H9 (cell line): Measurements from ENCODE around the gene RPL7L1. TPM values are rescaled to one million over a fixed set of nuclear protein-coding genes. Genes with fewer than 3 reads are reported as not detected.

ENCODE experiments used
- DNase-seq: peaks from one replicate; pipeline ENCODE4 v3.0.0-alpha.2; 2017
- H2AFZ ChIP-seq: one replicate; pipeline ENCODE4 v1.6.1; 2013; ENCODE audit warnings: mild to moderate bottlenecking, low read length, control low read depth, moderate library complexity
- H2AK5ac ChIP-seq: 2 replicates; pipeline ENCODE4 v1.6.1; 2013; ENCODE audit warnings: low read length, control low read depth, mixed read lengths; ENCODE audit not compliant: insufficient read length
- H2BK120ac ChIP-seq: one replicate; pipeline ENCODE4 v1.6.1; 2013; ENCODE audit warnings: low read depth, mild to moderate bottlenecking, low read length, control low read depth, inconsistent platforms; ENCODE audit not compliant: poor library complexity, severe bottlenecking
- H2BK12ac ChIP-seq: 2 replicates; pipeline ENCODE4 v1.6.1; 2013; ENCODE audit warnings: low read length, control low read depth, mixed read lengths, low read depth; ENCODE audit not compliant: insufficient read length
- H2BK15ac ChIP-seq: 2 replicates; pipeline ENCODE4 v1.6.1; 2013; ENCODE audit warnings: low read depth, low read length, control low read depth
- H2BK20ac ChIP-seq: one replicate; pipeline ENCODE4 v1.6.1; 2013; ENCODE audit warnings: low read depth, mild to moderate bottlenecking, low read length, control low read depth, inconsistent platforms; ENCODE audit not compliant: poor library complexity, severe bottlenecking
- H2BK5ac ChIP-seq: 2 replicates; pipeline ENCODE4 v1.6.1; 2013; ENCODE audit warnings: low read length, control low read depth, mixed read lengths; ENCODE audit not compliant: insufficient read length
- H3K14ac ChIP-seq: 2 replicates; pipeline ENCODE4 v1.6.1; 2013; ENCODE audit warnings: low read length, control low read depth; ENCODE audit not compliant: insufficient read depth
- H3K18ac ChIP-seq: 2 replicates; pipeline ENCODE4 v1.6.1; 2013; ENCODE audit warnings: low read depth, mild to moderate bottlenecking, mixed read lengths, low read length, control low read depth; ENCODE audit not compliant: insufficient read length
- H3K23ac ChIP-seq: 2 replicates; pipeline ENCODE4 v1.6.1; 2013; ENCODE audit warnings: low read length, control low read depth, mixed read lengths, low read depth; ENCODE audit not compliant: insufficient read length
- H3K23me2 ChIP-seq: 2 replicates; pipeline ENCODE4 v1.6.1; 2013; ENCODE audit warnings: low read depth, mild to moderate bottlenecking, mixed read lengths, low read length, control low read depth; ENCODE audit not compliant: insufficient read length, poor library complexity, severe bottlenecking
- H3K27ac ChIP-seq: 2 replicates; pipeline ENCODE4 v1.5.1; 2013; ENCODE audit warnings: low read length, control low read depth, mixed read lengths, low read depth; ENCODE audit not compliant: insufficient read length
- H3K27me3 ChIP-seq: 2 replicates; pipeline ENCODE4 v1.6.1; 2013; ENCODE audit warnings: low read length, control low read depth, inconsistent platforms; ENCODE audit not compliant: insufficient read depth
- H3K4ac ChIP-seq: 2 replicates; pipeline ENCODE4 v1.6.1; 2013; ENCODE audit warnings: low read depth, mild to moderate bottlenecking, control low read depth, inconsistent platforms, low read length, moderate library complexity
- H3K4me1 ChIP-seq: 2 replicates; pipeline ENCODE4 v1.6.1; 2013; ENCODE audit warnings: low read length, control low read depth, inconsistent platforms; ENCODE audit not compliant: insufficient read depth
- H3K4me2 ChIP-seq: 2 replicates; pipeline ENCODE4 v1.6.1; 2013; ENCODE audit warnings: low read length, control low read depth, mixed read lengths; ENCODE audit not compliant: insufficient read length, insufficient read depth
- H3K56ac ChIP-seq: 2 replicates; pipeline ENCODE4 v1.6.1; 2013; ENCODE audit warnings: low read depth, mild to moderate bottlenecking, mixed read lengths, low read length, control low read depth; ENCODE audit not compliant: insufficient read length
- H3K79me1 ChIP-seq: 2 replicates; pipeline ENCODE4 v1.6.1; 2013; ENCODE audit warnings: low read depth, mild to moderate bottlenecking, moderate library complexity, low read length, control low read depth, inconsistent platforms; ENCODE audit not compliant: insufficient read depth, poor library complexity, severe bottlenecking
- H3K79me2 ChIP-seq: 2 replicates; pipeline ENCODE4 v1.6.1; 2013; ENCODE audit warnings: low read length, control low read depth, inconsistent platforms; ENCODE audit not compliant: insufficient read depth
- H3K9ac ChIP-seq: 2 replicates; pipeline ENCODE4 v1.6.1; 2013; ENCODE audit warnings: low read length, control low read depth, mixed read lengths; ENCODE audit not compliant: insufficient read length; ENCODE audit errors: extremely low read depth
- H3K9me3 ChIP-seq: one replicate; pipeline ENCODE4 v1.6.1; 2013; ENCODE audit warnings: low read depth, low read length, inconsistent platforms; ENCODE audit not compliant: control insufficient read depth
- H3T11ph ChIP-seq: one replicate; pipeline ENCODE4 v1.6.1; 2013; ENCODE audit warnings: mild to moderate bottlenecking, low read length, control low read depth, inconsistent platforms
- H4K20me1 ChIP-seq: one replicate; pipeline ENCODE4 v1.6.1; 2013; ENCODE audit not compliant: control insufficient read depth, insufficient read length, insufficient read depth
- H4K5ac ChIP-seq: 2 replicates; pipeline ENCODE4 v1.6.1; 2013; ENCODE audit warnings: low read depth, mild to moderate bottlenecking, mixed read lengths, low read length, control low read depth; ENCODE audit not compliant: insufficient read length
- H4K8ac ChIP-seq: replicated peaks from 2 replicates; pipeline ENCODE4 v1.6.1; 2013; ENCODE audit warnings: low read length, control low read depth, mixed read lengths, low read depth; ENCODE audit not compliant: insufficient read length
- H4K91ac ChIP-seq: 2 replicates; pipeline ENCODE4 v1.6.1; 2013; ENCODE audit warnings: low read depth, mild to moderate bottlenecking, moderate library complexity, mixed read lengths, low read length, control low read depth; ENCODE audit not compliant: insufficient read length
- H3K27ac Mint-ChIP-seq, 3 experiments: 2 replicates in 2 of 3; 3 replicates in 1 of 3; pipeline ENCODE4 v1.8.0; 2020 to 2021; ENCODE audit warnings: mixed read lengths in 3 of 3, mild to moderate bottlenecking in 1 of 3, moderate library complexity in 1 of 3
- H3K27me3 Mint-ChIP-seq: 2 replicates; pipeline ENCODE4 v1.8.0; 2021; ENCODE audit warnings: low read depth, mild to moderate bottlenecking, moderate library complexity, mixed read lengths
- H3K36me3 Mint-ChIP-seq, 3 experiments: 2 replicates in 2 of 3; 3 replicates in 1 of 3; pipeline ENCODE4 v1.8.0; 2020 to 2021; ENCODE audit warnings: low read depth in 3 of 3, mixed read lengths in 3 of 3; ENCODE audit not compliant: insufficient read depth in 1 of 3
- H3K4me1 Mint-ChIP-seq, 2 experiments: 2 replicates each; pipeline ENCODE4 v1.8.0; 2020; ENCODE audit warnings: mixed read lengths in 2 of 2
- H3K4me3 Mint-ChIP-seq, 2 experiments: 2 replicates in 1 of 2; 3 replicates in 1 of 2; pipeline ENCODE4 v1.8.0; 2020 to 2021; ENCODE audit warnings: mild to moderate bottlenecking in 2 of 2, mixed read lengths in 2 of 2, moderate library complexity in 1 of 2
- H3K9me3 Mint-ChIP-seq, 2 experiments: 2 replicates in 1 of 2; 3 replicates in 1 of 2; pipeline ENCODE4 v1.8.0; 2020; ENCODE audit warnings: mild to moderate bottlenecking in 2 of 2, mixed read lengths in 2 of 2, moderate library complexity in 1 of 2
- WGBS: extraction: QIAGEN DNeasy Blood & Tissue Kit; methylation state at CpG from one replicate; pipeline ENCODE4 v1.1.7; 2013; ENCODE audit warnings: missing lambda C conversion rate, low lambda C conversion rate, mixed read lengths; ENCODE audit not compliant: insufficient read length; ENCODE audit errors: extremely low coverage; 5-methylcytosine and 5-hydroxymethylcytosine counted together
- total RNA-seq: library from RNA; stranded (reverse); gene quantifications from 2 replicates; pipeline ENCODE4 v1.2.1, GENCODE V29; 2021
- TF ChIP-seq, protein P1 (sequence below): fragments of 200-600 bp; sonication (generic); conservative IDR thresholded peaks from 3 replicates; pipeline ENCODE4 v1.8.0; 2021; ENCODE audit warnings: antibody characterized with exemption, mild to moderate bottlenecking

The RPL7L1 gene
- total RNA-seq, 1 experiment from 2014 or later: 130 TPM

DNA sequence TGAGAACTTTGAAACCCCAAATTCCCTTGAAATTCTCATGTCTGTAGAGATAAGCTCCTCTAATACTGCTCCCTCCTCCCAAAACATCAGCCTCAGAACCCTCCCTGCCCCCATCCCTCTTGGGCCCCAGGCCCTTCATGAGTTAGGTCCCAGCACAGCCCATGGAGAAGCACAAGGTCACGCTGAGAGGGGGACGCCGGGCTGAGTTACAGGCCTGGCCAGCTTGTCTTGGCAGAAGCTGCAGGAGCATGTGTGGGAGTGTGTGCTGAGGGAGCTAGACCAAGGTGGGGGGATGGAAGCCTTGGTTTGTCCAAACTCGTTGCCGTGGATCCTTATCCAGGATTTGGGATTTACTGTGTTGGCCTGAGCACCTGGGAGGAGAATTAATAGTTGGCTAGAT, 27.9 kb downstream of the RPL7L1 start:
- no peaks in the 10 kb centered on the region for H4K20me1 ChIP-seq
- no peak overlapping the region for H3K23ac ChIP-seq
- H3K9ac ChIP-seq: no peak overlapping the region
- no peak for DNase-seq
- Mint-ChIP-seq H3K27me3 (0 out of 2 replicates have a peak, but pooled peaks cover 1% of the 10 kb centered on the region), H3K36me3 (no peaks in the 10 kb centered on the region), H3K9me3 (no peaks in the 10 kb centered on the region; a peak in 1 of 5 replicates), H3K4me3 (no peak overlapping the region), H3K4me1 (peaks cover 7 to 10% of the 10 kb centered on the region in 2 experiments; a peak in 3 of 4 replicates), H3K27ac (no peak overlapping the region)
- no peak overlapping the region for H2BK20ac ChIP-seq
- no peak overlapping the region for H4K8ac ChIP-seq
- no peaks in the 10 kb centered on the region for H3K79me2 ChIP-seq
- H3K14ac ChIP-seq: no peak overlapping the region; the same call in 1 of the 2 replicates
- H2BK5ac ChIP-seq: no peak overlapping the region
- no peak overlapping the region for H3T11ph ChIP-seq
- no peak overlapping the region for H3K18ac ChIP-seq
- H3K23me2 ChIP-seq: no peaks in the 10 kb centered on the region
- H3K56ac ChIP-seq: no peak overlapping the region
- H3K4me1 ChIP-seq: no peaks in the 10 kb centered on the region
- no peak overlapping the region for H4K5ac ChIP-seq
- no peak overlapping the region for H4K91ac ChIP-seq
- TF ChIP-seq, protein P1, sequence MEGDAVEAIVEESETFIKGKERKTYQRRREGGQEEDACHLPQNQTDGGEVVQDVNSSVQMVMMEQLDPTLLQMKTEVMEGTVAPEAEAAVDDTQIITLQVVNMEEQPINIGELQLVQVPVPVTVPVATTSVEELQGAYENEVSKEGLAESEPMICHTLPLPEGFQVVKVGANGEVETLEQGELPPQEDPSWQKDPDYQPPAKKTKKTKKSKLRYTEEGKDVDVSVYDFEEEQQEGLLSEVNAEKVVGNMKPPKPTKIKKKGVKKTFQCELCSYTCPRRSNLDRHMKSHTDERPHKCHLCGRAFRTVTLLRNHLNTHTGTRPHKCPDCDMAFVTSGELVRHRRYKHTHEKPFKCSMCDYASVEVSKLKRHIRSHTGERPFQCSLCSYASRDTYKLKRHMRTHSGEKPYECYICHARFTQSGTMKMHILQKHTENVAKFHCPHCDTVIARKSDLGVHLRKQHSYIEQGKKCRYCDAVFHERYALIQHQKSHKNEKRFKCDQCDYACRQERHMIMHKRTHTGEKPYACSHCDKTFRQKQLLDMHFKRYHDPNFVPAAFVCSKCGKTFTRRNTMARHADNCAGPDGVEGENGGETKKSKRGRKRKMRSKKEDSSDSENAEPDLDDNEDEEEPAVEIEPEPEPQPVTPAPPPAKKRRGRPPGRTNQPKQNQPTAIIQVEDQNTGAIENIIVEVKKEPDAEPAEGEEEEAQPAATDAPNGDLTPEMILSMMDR: no peak
- no peaks in the 10 kb centered on the region for H3K9me3 ChIP-seq
- no peak overlapping the region for H2AK5ac ChIP-seq
- H2AFZ ChIP-seq: no peak overlapping the region
- H2BK120ac ChIP-seq: no peak overlapping the region
- no peak overlapping the region for H2BK12ac ChIP-seq
- no peaks in the 10 kb centered on the region for H3K79me1 ChIP-seq
- H3K27me3 ChIP-seq: no peaks in the 10 kb centered on the region
- no peak overlapping the region for H2BK15ac ChIP-seq
- no peak overlapping the region for H3K4ac ChIP-seq
- H3K27ac ChIP-seq: no peak overlapping the region
- WGBS: no CpG with 5 or more reads among the region's 5 CpGs
- H3K4me2 ChIP-seq: no peak overlapping the region
